GM18519 (cell line): ENCODE results near the gene KATNBL1.
"Not testable (repeated sequence)": the region's sequence is repeated elsewhere in the genome, so short reads cannot be mapped to it uniquely, and the experiment has no call there.

ENCODE experiments used
- ATAC-seq: cut with Tn5 transposase; IDR thresholded peaks from one replicate; pipeline ENCODE4 v1.9.1; 2021; ENCODE audit warnings: mild to moderate bottlenecking, moderate library complexity; ENCODE audit not compliant: unreplicated experiment, low FRiP score

KATNBL1 gene

GRCh38 chr15:34121786-34122185 is 88.1 kb downstream of the KATNBL1 start:
- ATAC-seq = not testable (repeated sequence)

- ATAC-seq = not testable (repeated sequence)
Measured at GRCh38 chr15:34120420-34120819, 89.5 kb downstream of the KATNBL1 start.

GRCh38 chr15:34119291-34119690 is 90.6 kb downstream of the KATNBL1 start:
- ATAC-seq = no peak

GRCh38 chr15:34116620-34117019 is 93.3 kb downstream of the KATNBL1 start:
- ATAC-seq = no peak

GRCh38 chr15:34114739-34115138 is 95.2 kb downstream of the KATNBL1 start:
- ATAC-seq = no peak

GRCh38 chr15:34114215-34114614 is 95.7 kb downstream of the KATNBL1 start:
- ATAC-seq = no peak

GRCh38 chr15:34111488-34111887 is 98.4 kb downstream of the KATNBL1 start:
- ATAC-seq = no peak

- no peak for ATAC-seq
Measured at GRCh38 chr15:34109797-34110663, 99.9 kb downstream of the KATNBL1 start.

GRCh38 chr15:34107315-34107714 is 102.6 kb downstream of the KATNBL1 start:
- no peak for ATAC-seq

GRCh38 chr15:34106423-34106822 is 103.5 kb downstream of the KATNBL1 start:
- ATAC-seq = no peak

- no peak for ATAC-seq
Measured at GRCh38 chr15:34102175-34102925, 107.5 kb downstream of the KATNBL1 start.

GRCh38 chr15:34101366-34102174 is 108.3 kb downstream of the KATNBL1 start, which contains the start of the genes EMC7 and PGBD4:
Gene EMC7, minus strand, starts transcription at chr15:34101862. Its CDS starts 23 bp downstream, at chr15:34101839.
Gene PGBD4, plus strand, starts transcription at chr15:34102083. Its CDS starts 449 bp downstream, at chr15:34102532.
- ATAC-seq = peak; percentile 97

GRCh38 chr15:34099914-34100313 is 110.0 kb downstream of the KATNBL1 start:
- ATAC-seq = no peak
